HCT116 (cell line): ENCODE results near the gene DNMT1. TPM values are rescaled to one million over a fixed set of nuclear protein-coding genes. Genes with fewer than 3 reads are reported as not detected.

Source experiments
- ATAC-seq: fragments of 200-7000 bp; cut with Tn5 transposase; 2 replicates; pipeline ENCODE4 v1.9.1; 2020; ENCODE audit warnings: mild to moderate bottlenecking, moderate library complexity
- BruUV-seq: library from RNA; stranded (reverse); fragments of 400-500 nt; replicated peaks from 2 replicates; lab custom pipeline; 2021; lab: Mats Ljungman, UMichigan
- CTCF ChIA-PET: fragments of 300-600 bp; sonication (Branson Sonifier 250); formaldehyde crosslinking; loops from one replicate; lab custom pipeline; 2021; ENCODE audit warnings: antibody characterized with exemption; lab: Charles Lee
- POLR2A ChIA-PET: fragments of 300-600, 350-600 bp; sonication (Branson Sonifier 250); formaldehyde crosslinking; loops from one replicate; lab custom pipeline; 2021; ENCODE audit warnings: antibody characterized with exemption; lab: Charles Lee
- RAD21 ChIA-PET, 2 experiments: fragments of 300-600 bp; sonication (Branson Sonifier 250); formaldehyde crosslinking; loops; one replicate each; lab custom pipeline; 2023; ENCODE audit warnings: low total read pairs in 2 of 2; ENCODE audit not compliant: uncharacterized antibody in 2 of 2, unreplicated experiment in 2 of 2, low non-redundant PET in 1 of 2; lab: Charles Lee
- DNase-seq: peaks from one replicate; pipeline ENCODE4 v3.0.0-alpha.2; 2010; ENCODE audit warnings: low read depth, low spot score
- H2AFZ ChIP-seq: fragments of 200-600 bp; shearing (Covaris generic), sonication (generic); 2 replicates; pipeline ENCODE4 v1.6.1; 2017; ENCODE audit warnings: low read depth, mixed run types, mixed read lengths, antibody characterized with exemption, low read length; ENCODE audit not compliant: poor library complexity, severe bottlenecking
- H3K27ac ChIP-seq: 2 replicates; pipeline ENCODE4 v1.5.1; 2012; ENCODE audit warnings: low read depth, low read length
- H3K27me3 ChIP-seq: fragments of 200-600 bp; sonication (generic); 2 replicates; pipeline ENCODE4 v1.6.1; 2016; ENCODE audit warnings: mixed run types, low read length, mixed read lengths; ENCODE audit not compliant: insufficient read depth
- H3K36me3 ChIP-seq, 2 experiments: fragments of 200-500 bp in 1 of 2; fragments of 200-600 bp in 1 of 2; sonication (Bioruptor generic) in 1 of 2; sonication (generic) in 1 of 2; 2 replicates each; pipeline versions ENCODE4 v1.5.1 to v1.6.1; 2014 to 2016; ENCODE audit warnings: low read length in 2 of 2, inconsistent platforms in 1 of 2, mixed read lengths in 1 of 2, mixed run types in 1 of 2; ENCODE audit not compliant: insufficient read depth in 2 of 2, control insufficient read depth in 1 of 2
- H3K4me1 ChIP-seq, 2 experiments: fragments of 200-600 bp in 1 of 2; sonication (generic) in 1 of 2; 2 replicates each; pipeline versions ENCODE4 v1.5.1 to v1.6.1; 2012 to 2017; ENCODE audit warnings: low read length in 2 of 2, inconsistent platforms in 1 of 2, mild to moderate bottlenecking in 1 of 2, mixed read lengths in 1 of 2, mixed run types in 1 of 2, moderate library complexity in 1 of 2; ENCODE audit not compliant: insufficient read depth in 2 of 2, control insufficient read depth in 1 of 2
- H3K4me2 ChIP-seq: fragments of 200-600 bp; sonication (generic); 2 replicates; pipeline ENCODE4 v1.6.1; 2017; ENCODE audit warnings: mixed run types, low read length, mixed read lengths
- H3K4me3 ChIP-seq, 2 experiments: fragments of 200-600 bp in 1 of 2; sonication (generic) in 1 of 2; replicated peaks in 1 of 2; 2 replicates each; pipeline ENCODE4 v1.5.1; 2011 to 2016; ENCODE audit warnings: low read length in 2 of 2, control low read depth in 1 of 2, low read depth in 1 of 2, mild to moderate bottlenecking in 1 of 2, mixed read lengths in 1 of 2, mixed run types in 1 of 2
- H3K79me2 ChIP-seq: fragments of 200-600 bp; sonication (generic); 2 replicates; pipeline ENCODE4 v1.6.1; 2017; ENCODE audit warnings: mild to moderate bottlenecking, mixed run types, low read length, moderate library complexity, mixed read lengths; ENCODE audit not compliant: insufficient read depth
- H3K9ac ChIP-seq: fragments of 200-600 bp; sonication (generic); 2 replicates; pipeline ENCODE4 v1.6.1; 2016; ENCODE audit warnings: low read length, mixed read lengths
- H3K9me2 ChIP-seq: fragments of 200-600 bp; sonication (generic), shearing (Covaris generic); 2 replicates; pipeline ENCODE4 v1.6.1; 2017; ENCODE audit warnings: mixed run types, mild to moderate bottlenecking, moderate library complexity; ENCODE audit not compliant: insufficient read depth
- H3K9me3 ChIP-seq, 2 experiments: fragments of 200-500 bp in 1 of 2; fragments of 200-600 bp in 1 of 2; sonication (Bioruptor generic) in 1 of 2; sonication (generic) in 1 of 2; 2 replicates each; pipeline ENCODE4 v1.6.1; 2014 to 2017; ENCODE audit warnings: low read length in 2 of 2, mixed read lengths in 2 of 2, inconsistent platforms in 1 of 2, low read depth in 1 of 2, mild to moderate bottlenecking in 1 of 2, mixed run types in 1 of 2, moderate library complexity in 1 of 2; ENCODE audit not compliant: control insufficient read depth in 1 of 2, insufficient read depth in 1 of 2
- H4K20me1 ChIP-seq: fragments of 200-600 bp; sonication (generic), shearing (Covaris generic); 2 replicates; pipeline ENCODE4 v1.6.1; 2017; ENCODE audit warnings: mixed run types, mild to moderate bottlenecking, moderate library complexity; ENCODE audit not compliant: insufficient read depth
- EGR1 ChIP-seq: IDR thresholded peaks from 2 replicates; pipeline ENCODE4 v1.6.1; 2012; ENCODE audit warnings: low read depth
- JUND ChIP-seq: IDR thresholded peaks from 2 replicates; pipeline ENCODE4 v1.6.1; 2012
- RAD21 ChIP-seq: IDR thresholded peaks from 2 replicates; pipeline ENCODE4 v1.6.1; 2012; ENCODE audit warnings: low read depth, mild to moderate bottlenecking
- REST ChIP-seq: IDR thresholded peaks from 2 replicates; pipeline ENCODE4 v1.6.1; 2012; ENCODE audit warnings: low read depth
- ZBTB33 ChIP-seq: IDR thresholded peaks from 2 replicates; pipeline ENCODE4 v1.6.1; 2011; ENCODE audit warnings: mild to moderate bottlenecking, low read length, moderate library complexity; ENCODE audit not compliant: insufficient replicate concordance; ENCODE audit errors: extremely low read depth
- intact Hi-C: fragments of 100-400 bp; cut with micrococcal nuclease; formaldehyde crosslinking; loops from 2 replicates; pipeline ENCODE4 v1.10.0; 2022
- total RNA-seq: library from RNA; stranded (reverse); gene quantifications from one replicate; pipeline ENCODE4 v1.2.1, GENCODE V29; 2021; ENCODE audit not compliant: unreplicated experiment

The DNMT1 gene
- total RNA-seq, 1 experiment from 2014 or later, result 235 TPM

GRCh38 chr19:10091370-10091687, 103.4 kb downstream of the DNMT1 start:
- no peaks in the 10 kb centered on the region for H4K20me1 ChIP-seq
- H3K4me3 ChIP-seq, result no peak overlapping the region
- H3K9me2 ChIP-seq, result no peaks in the 10 kb centered on the region
- no TSS peak for BruUV-seq
- H2AFZ ChIP-seq, result no peak overlapping the region
- H3K4me2 ChIP-seq, result no peak overlapping the region
- no peak overlapping the region for H3K27ac ChIP-seq
- H3K9ac ChIP-seq, result no peak overlapping the region
- no peak for TF ChIP-seq RAD21
- no peak for TF ChIP-seq EGR1
- no peak for TF ChIP-seq REST
- no peak for TF ChIP-seq ZBTB33
- TF ChIP-seq JUND, result no peak
- DNase-seq (no peak), ATAC-seq (no peak)
- no peaks in the 10 kb centered on the region for H3K27me3 ChIP-seq
- no peaks in the 10 kb centered on the region for H3K9me3 ChIP-seq
- ChIA-PET RAD21 (no interaction called here), CTCF (no interaction called here), POLR2A (no interaction called here)
- intact Hi-C loops, result no loop called here
- no peaks in the 10 kb centered on the region for H3K79me2 ChIP-seq
- peaks cover 6 to 15% of the 10 kb centered on the region in 2 experiments for H3K4me1 ChIP-seq
- no peaks in the 10 kb centered on the region for H3K36me3 ChIP-seq
